Midbrain (tissue), 1 donor: ENCODE results near the gene GPM6B.

ENCODE experiments used
- DNase-seq: peaks from one replicate; lab custom pipeline; 2025; lab: John Stamatoyannopoulos, UW

The GPM6B gene

GRCh38 chrX:13824746-13825145 is 7.9 kb upstream of the GPM6B start:
- DNase-seq, result no peak

DNA sequence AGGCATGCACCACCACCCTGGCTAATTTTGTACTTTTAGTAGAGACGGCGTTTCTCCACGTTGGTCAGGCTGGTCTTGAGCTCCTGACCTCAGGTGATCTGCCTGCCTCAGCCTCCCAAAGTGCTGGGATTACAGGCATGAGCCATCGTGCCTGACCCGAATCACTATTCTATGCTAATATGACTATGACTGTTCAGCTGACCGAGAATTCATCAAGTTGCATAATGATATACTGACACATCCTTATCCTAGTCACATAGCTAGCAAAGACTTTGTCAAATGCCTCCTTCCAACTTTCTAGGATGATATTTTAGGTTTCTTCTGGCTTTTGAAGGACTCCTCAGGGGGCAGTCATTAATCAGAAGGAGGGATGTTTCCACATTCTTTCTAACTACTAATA is 4.8 kb upstream of the GPM6B start:
- no peak for DNase-seq

DNA sequence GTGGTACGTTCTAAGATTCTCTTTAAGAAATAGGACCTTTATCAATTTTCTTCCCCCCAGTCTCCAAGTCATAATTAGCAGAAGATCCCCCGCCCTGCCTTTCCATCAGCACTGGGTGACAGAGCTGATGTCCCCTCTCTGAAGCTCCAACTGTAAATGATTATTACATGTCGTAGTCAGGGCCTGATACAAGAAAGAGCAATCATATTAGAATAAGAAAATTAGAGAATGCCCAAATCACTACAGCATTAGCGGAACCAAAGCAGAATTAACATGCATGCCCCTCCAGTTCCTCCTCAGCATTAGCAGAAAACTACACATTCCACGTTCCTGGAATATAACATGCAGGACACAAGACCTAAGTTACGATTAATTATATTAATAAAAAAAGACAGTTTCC is 717 bp downstream of the GPM6B start:
- no peak for DNase-seq

- no peak for DNase-seq
These were observed 1.2 kb downstream of the GPM6B start for GRCh38 chrX:13815664-13816063.

GRCh38 chrX:13808865-13809264 is 8.0 kb downstream of the GPM6B start:
- DNase-seq, result no peak

DNA sequence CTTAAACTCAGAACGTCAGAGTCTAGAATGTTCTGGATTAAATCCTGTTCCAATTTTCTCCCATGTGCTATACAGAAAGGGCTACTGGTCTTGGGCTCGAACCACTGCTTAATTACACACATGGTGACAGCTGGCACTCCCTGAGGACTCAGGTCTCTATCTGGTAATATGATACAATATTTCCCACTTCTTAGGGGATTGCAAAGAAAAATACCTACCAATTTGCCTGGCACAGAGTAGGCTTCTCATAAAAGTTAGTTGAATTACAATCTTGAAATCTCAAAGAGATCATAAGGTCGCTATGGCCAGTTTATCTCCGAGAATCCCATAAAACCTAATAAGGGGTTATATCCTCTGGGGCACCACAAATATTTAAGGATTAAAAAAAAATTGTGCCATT is 8.6 kb downstream of the GPM6B start:
- no peak for DNase-seq

DNA sequence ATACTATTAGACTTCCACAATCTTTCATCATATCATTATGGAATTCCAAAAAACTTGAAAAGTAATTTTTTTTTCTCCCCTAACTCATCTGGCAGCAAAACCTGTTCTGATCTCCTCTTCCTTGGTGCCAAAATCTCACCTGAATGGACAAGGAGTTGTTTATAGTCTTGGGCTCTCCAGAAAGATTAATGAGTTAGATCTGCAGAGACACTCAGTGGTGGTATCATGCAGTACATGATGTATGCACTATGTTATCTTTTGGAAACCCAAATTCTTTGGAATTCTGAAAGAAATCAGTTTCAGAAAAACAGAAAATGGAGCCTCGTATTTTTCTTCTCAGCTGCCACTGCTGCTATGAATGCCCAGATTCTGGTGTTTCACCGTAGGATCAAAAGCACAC is 11.7 kb downstream of the GPM6B start:
- no peak for DNase-seq

DNA sequence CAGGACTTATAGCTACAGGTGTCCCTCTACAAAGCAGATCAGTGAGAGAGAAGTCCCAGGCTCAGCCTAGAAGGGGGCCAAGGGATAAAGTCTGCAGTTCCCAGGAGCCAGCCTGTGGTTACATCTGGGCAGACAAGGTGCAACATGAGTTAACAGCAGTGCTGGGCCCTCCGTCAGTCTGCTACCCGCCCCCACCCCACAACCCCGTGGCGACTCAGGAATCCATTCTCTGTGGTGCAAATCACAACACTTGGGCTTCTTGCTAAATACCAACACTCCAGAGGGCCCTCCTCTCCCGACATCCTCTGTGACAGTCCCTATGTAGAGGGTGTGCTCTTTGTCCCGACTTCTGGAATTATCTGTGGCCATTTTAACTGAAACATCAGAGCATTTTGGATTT is 13.8 kb downstream of the GPM6B start:
- DNase-seq, result no peak

GRCh38 chrX:13798184-13798583 is 18.7 kb downstream of the GPM6B start:
- no peak for DNase-seq

GRCh38 chrX:13797512-13797911 is 19.4 kb downstream of the GPM6B start:
- DNase-seq, result no peak

GRCh38 chrX:13794417-13794816 is 22.5 kb downstream of the GPM6B start:
- no peak for DNase-seq

- no peak for DNase-seq
These were observed 23.0 kb downstream of the GPM6B start for GRCh38 chrX:13793897-13794296.

DNA sequence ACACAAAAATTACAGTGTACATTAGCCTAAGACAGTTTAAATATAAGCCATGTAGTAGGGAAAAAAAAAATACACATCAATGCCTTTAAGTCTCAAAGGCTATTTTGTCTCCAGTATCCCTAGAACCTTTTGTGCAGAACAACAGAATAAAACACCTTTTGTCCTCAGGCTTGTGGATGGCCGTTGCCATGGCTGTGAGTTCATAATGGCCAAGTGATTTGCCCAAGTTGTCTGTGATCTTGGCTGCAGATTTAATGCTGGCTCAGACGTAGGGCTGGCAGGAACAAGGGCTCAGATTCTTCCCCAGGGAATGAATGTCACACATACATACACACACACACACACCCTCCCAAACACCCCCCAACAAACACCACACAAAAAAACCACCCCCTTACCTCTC is 25.3 kb downstream of the GPM6B start:
- DNase-seq, result peak; percentile 74

GRCh38 chrX:13791145-13791544 is 25.7 kb downstream of the GPM6B start:
- no peak for DNase-seq

DNA sequence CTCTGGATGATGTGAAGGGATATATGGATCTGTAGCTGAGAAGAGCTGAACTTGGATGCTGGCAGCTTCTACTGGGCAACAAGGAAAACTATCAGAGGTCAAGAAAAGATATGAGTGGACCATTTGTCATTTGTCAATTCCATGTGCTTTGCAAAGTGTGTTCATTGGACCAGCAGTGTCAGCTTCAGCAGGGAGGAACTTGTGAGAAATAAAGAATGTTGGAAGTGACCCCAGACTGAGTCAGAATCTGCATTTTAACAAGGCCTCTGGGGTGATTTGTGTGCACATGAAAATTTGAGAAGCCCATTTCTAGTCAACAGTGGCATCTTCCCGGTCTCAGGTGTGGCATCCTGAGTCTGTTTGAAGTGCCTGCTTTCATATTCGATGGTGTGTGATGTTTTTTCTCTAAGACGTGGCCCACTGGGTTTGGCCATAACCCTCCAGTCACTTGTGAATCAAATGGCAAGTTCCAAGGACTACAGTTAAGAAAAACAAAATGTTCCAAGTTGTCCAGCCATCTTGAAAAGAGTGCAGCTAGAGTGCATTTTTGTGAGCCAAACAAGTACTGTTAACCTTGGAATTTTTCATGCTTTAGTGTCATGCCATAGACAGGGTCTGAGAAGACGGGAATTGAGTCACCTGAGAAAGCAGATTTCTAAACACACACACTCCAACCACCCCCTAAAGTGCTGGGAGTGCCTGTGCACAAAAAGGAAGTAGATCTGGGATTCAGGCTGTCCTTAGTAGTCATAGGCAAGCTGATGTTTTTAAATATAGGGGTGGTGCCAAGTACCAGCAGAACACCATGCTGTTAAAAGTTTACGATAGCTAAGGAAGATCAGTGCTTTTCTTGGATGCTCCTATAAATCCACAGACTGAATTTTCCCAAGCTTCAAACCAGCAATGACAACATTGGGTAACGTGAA is 26.4 kb downstream of the GPM6B start:
- no peak for DNase-seq

DNA sequence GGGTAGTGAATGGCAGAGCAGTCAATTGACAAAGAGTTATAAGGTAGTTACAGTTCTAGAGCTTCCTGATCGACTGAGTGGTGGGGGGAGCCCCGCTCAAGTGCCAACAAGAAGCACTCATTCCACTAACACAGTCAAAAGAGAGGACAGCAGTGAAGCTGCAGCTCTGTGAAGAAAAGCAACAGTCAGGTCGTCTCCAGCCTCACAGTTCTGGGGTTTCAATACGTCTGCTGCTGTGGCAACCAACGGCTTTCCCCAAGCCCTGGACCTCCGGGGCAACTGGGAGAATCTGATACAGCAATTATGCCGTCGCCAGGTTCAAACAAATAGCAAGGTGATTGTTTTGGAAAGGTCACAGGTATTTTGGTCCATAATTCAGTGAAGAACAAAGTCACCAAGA is 30.8 kb downstream of the GPM6B start:
- no peak for DNase-seq

DNA sequence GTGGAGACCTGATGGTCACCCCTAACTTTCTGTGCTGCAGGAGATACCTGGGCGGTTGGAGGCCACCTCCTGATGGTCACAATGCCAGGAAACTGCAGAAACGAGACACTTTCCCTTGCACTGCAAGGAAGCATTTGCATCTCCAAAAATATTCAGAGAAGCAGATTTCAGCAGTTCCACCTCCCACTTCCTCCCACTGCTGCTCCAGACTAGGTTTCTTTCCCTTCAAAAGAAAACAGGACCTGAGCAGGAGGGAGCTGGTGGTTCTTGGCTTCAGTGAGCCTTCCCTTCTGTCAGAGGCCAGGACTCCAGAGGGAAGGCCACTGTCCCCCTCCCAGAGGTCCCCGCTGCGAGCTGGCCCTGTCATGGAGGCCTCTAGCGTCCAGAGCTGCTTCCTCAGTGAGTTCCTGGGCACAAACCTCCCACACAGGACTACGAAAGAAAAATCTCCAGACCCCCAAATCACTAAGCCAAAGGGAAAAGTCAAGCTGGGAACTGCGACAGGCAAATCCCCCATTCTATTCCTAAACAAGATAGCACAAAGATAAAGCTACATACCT is 35.9 kb downstream of the GPM6B start:
- DNase-seq, result no peak

- no peak for DNase-seq
These were observed 38.0 kb downstream of the GPM6B start for GRCh38 chrX:13778916-13779315.

GRCh38 chrX:13776387-13776786 is 40.5 kb downstream of the GPM6B start:
- no peak for DNase-seq

DNA sequence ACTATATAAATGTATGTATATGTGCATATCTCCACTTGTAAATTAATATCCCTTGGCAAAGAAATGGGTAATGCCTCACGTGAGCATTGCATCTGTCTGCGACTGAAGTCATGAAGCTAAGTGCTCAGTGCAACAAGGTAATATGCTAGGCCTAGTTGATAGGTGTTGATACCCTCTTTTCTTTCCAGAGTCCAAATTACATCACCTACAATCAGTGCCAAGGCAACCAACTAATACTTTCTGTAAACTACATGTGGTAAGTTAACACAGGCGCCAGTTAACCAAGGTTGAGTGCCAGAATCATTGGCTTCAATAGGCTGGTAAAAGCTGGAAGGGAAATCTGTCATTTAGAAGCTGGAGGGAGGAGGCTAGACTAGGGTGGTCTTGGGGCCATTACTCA is 41.1 kb downstream of the GPM6B start:
- no peak for DNase-seq

- no peak for DNase-seq
These were observed 42.2 kb downstream of the GPM6B start for GRCh38 chrX:13774696-13775095.

- no peak for DNase-seq
These were observed 46.8 kb downstream of the GPM6B start for GRCh38 chrX:13770013-13770535.

- no peak for DNase-seq
These were observed 48.0 kb downstream of the GPM6B start for GRCh38 chrX:13768939-13769338.
